ENCODE measurements around the gene C12orf43.

The C12orf43 gene

GRCh38 chr12:121026274-121027045 lies 10.2 kb upstream of the C12orf43 start:
- no peak for DNase-seq

- no peak for DNase-seq
Measured at GRCh38 chr12:121025442-121026226, 9.3 kb upstream of the C12orf43 start.

GRCh38 chr12:121023799-121024198 lies 7.5 kb upstream of the C12orf43 start:
- no peak for DNase-seq

DNA sequence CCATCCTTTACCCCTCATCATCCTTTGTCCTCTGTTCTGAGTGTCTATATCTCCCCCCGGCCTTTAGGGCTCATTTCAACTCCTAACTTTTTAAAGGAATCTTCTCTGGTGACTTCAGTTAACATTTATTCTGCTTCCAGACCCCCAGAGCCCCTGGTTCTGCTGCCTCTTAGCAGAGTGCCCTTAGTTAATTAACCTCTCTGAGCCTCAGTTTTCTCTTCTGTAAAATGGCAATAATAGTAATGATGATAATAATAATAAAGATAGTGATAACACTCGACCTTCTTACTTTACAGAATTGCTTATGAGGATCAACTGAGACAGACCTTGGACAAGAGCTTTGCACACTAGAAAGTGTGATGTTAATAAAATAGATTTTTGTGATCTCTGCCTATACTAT lies 6.4 kb upstream of the C12orf43 start:
- no peak for DNase-seq

- no peak for DNase-seq
Measured at GRCh38 chr12:121021754-121022153, 5.5 kb upstream of the C12orf43 start.

GRCh38 chr12:121018860-121019617 lies 2.8 kb upstream of the C12orf43 start:
- DNase-seq, result no peak

- no peak for DNase-seq
Measured at GRCh38 chr12:121017966-121018491, 1.7 kb upstream of the C12orf43 start.

DNA sequence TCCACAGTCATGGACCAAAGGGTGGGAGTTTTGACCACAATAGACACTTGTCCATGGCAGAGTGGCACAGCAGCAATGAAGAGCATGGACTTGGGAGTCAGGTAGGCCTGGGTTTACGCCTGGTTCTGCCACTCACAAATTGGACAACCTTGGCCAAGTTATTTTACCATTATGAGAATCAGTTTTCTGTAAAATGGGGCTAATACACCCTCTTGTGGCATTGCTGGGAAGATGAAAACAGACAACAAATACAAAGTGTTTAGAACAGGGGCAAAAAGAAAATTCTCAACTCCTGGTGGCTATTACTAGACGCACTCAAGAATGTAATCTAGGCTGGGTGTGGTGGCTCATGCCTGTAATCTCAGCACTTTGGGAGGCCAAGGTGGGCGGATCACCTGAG lies 2.6 kb downstream of the C12orf43 start:
- no peak for DNase-seq

DNA sequence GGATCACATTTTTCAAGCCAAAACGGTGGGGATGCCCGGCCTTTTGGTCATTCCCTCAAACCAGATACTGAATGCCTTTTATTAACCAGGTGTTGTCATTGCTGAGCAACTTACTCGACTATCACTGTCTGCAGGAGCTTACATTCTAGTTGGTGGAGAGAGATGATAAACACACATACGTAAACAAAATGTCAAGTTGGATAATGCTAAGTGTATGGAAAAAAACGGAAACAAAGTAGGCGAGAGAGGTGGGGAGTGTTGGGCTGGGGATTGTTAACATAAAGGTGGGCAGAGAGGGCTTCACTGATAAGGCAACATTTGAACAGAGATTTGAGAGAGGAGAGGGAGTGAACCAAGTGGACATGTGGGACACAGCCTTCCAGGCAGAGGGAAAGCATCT lies 4.5 kb downstream of the C12orf43 start:
- no peak for DNase-seq

DNA sequence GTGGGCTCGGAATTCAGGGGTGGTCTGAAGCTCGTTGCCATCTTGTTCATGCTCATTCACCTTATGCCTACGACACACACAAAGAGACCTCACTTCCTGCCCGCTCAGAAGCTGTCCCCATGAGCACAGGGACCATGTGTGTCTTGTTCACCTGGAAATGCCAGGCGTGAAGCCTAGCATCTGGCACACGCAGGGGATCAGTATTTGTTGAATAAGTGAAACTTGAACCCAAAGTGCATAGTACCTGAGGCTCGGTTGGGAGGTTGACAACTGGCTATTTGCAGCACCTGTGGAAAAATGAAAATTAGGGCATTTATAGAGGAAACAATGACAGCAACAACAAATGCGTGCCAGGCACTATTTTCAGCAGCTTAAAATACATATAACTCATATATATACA lies 5.4 kb downstream of the C12orf43 start:
- no peak for DNase-seq

DNA sequence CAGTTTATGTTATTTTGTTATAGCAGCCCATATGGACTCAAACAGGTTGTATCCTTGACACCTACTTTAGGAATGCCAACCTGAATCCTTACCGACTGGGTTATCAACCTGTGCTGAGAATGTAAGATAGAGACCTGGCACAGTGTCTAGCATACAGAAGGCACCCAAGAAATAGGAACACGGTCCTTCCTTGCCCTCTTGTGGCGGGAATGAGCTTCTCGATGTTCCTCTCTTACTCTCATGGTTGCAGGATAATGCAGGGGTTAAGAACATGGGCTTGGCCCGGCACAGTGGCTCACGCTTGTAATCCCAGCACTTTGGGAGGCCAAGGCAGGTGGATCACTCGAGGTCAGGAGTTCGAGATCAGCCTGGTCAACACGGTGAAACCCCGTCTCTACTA lies 6.5 kb downstream of the C12orf43 start:
- no peak for DNase-seq

DNA sequence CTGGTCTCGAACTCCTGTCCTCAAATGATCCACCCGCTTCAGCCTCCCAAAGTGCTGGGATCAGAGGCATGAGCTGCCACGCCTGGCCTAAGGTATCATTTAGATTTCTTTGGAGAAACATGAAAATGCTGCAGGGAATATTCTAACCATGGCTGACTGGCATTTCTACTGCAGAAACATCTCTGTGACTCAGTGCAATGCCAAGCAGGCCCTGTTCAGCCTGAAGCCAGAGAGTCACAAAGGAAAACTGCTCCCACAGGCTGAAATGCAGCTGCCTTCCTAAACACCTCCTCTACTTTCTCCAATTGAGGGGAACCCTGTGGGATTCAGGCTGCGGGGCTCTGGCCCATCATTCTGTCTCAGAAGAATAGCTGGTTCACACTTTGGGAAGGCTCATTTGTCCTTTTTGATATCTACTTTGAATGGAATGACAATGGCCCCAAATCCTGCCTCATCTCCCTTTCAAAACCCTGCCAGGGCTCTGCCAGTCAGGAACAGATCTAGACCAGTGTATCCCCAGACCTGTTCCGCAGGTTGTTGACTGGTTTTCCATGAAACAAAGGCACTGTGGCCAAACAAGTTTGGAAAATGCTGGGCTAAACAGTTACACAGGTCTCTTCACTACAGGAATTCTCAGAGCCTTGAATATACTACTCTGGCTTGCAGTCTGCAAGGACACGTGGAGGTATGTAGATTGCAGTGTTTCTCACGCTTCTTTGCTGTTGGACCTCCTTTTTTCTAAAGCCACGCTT lies 7.8 kb downstream of the C12orf43 start:
- no peak for DNase-seq

DNA sequence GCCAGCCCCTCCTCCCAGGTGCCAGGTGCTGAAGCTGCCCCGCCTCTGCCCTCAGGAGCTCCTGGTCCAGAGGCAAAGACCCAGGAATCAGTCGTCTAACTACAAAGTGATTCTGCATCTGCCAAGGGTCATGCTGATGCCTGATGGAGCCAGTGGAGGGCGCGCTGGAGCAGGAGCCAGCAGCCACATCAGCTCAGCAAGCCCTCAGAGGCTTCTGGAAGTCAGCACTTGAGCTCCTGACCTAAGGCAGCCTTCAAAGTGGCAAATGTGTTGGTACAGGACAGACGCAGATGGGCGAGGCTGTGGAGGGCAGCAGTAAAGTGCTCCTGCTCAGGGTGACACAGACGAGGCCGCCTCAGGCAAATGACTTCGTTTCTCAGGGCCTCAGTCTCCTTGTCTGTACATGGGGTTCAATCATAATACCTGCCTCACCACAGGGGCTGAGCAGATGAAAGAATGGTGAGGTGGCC lies 10.9 kb downstream of the C12orf43 start:
- peak; percentile 65 for DNase-seq

- DNase-seq, result no peak
Measured at GRCh38 chr12:121004253-121004815, 12.0 kb downstream of the C12orf43 start.

DNA sequence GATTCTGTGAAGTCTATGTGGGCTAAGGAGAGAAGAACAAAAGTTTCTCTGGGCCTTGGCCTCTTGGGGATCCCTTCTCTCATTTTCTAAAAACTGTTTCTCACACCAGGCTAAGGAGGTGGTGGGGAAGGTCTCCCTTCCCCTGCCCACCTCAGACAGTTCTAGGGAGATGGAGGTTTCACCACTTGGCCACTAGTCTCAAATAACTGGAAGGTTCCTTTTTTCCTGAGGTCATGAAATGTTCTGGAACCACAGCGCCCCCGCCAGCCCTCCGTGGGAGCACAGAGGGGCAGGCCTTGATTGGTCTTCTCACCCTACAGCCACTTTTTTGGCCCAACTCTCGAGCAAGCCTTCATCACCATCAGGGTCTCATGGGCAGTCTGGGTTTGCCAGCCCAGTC lies 12.6 kb downstream of the C12orf43 start:
- DNase-seq, result no peak

DNA sequence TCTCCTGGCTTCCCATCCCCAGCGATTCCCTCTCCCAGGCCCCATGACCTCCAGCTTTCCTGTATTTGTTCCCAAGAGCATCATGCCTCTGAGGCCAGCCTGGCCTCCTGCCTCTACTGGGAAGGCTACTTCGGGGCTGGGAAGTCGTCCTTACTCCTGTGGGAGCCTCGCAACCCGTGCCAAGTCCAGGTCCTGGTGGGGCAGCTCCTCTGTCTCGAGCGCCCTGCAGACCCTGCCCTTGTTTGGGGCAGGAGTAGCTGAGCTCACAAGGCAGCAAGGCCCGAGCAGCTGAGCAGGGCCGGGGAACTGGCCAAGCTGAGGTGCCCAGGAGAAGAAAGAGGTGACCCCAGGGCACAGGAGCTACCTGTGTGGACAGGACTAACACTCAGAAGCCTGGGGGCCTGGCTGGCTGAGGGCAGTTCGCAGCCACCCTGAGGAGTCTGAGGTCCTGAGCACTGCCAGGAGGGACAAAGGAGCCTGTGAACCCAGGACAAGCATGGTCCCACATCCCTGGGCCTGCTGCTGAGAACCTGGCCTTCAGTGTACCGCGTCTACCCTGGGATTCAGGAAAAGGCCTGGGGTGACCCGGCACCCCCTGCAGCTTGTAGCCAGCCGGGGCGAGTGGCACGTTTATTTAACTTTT lies 14.3 kb downstream of the C12orf43 start:
- no peak for DNase-seq

DNA sequence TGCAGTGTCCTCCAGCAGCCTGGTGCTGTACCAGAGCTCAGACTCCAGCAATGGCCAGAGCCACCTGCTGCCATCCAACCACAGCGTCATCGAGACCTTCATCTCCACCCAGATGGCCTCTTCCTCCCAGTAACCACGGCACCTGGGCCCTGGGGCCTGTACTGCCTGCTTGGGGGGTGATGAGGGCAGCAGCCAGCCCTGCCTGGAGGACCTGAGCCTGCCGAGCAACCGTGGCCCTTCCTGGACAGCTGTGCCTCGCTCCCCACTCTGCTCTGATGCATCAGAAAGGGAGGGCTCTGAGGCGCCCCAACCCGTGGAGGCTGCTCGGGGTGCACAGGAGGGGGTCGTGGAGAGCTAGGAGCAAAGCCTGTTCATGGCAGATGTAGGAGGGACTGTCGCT lies 15.2 kb downstream of the C12orf43 start:
- DNase-seq, result no peak

DNA sequence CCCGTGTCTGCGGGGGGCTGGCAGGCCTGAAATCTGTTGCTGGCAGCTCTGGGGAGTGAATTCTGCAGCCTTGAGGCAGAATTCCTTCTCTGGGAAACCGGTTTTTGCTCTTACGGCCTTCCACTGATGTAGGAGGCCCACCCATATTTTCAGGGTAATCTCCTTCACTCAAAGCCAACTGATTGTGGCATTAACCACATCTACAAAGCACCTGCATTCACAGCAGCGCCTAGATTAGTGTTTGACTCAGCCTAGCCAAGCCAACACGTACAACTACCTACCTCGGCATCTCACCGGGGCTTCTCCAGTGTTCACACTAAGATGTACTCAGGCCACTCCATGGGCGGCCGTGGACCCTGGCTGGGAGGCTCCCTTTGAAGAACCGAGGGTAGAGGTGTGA lies 15.8 kb downstream of the C12orf43 start:
- DNase-seq, result no peak

DNA sequence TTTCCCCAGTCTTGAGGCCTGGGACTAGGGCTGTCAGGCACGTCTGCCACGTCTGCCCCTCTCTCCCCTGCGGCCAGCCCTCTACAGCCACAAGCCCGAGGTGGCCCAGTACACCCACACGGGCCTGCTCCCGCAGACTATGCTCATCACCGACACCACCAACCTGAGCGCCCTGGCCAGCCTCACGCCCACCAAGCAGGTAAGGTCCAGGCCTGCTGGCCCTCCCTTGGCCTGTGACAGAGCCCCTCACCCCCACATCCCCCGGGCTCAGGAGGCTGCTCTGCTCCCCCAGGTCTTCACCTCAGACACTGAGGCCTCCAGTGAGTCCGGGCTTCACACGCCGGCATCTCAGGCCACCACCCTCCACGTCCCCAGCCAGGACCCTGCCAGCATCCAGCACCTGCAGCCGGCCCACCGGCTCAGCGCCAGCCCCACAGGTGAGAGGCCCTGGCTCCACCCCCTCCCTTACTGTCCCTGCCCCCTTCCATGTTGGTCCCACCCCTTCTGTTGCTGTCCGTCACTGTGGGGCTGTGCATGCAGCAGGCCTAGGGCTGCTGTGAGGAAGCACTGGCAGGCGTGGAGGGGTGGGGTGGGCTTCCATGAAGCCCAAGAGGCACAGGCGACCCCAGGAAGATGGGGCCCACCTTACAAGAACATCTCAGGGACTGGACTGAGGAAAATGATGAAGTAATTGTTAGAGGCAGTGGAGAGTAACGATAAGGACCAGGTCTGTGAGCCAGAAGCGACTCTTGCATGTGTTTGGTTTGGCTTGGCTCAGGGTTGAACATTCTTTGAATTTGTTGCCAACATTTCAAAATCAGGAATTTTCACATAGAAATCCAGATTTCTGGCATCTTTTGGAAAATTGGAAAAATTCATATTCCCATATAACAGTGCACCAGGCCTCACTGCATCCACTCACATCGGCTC lies 16.8 kb downstream of the C12orf43 start:
- DNase-seq, result no peak

DNA sequence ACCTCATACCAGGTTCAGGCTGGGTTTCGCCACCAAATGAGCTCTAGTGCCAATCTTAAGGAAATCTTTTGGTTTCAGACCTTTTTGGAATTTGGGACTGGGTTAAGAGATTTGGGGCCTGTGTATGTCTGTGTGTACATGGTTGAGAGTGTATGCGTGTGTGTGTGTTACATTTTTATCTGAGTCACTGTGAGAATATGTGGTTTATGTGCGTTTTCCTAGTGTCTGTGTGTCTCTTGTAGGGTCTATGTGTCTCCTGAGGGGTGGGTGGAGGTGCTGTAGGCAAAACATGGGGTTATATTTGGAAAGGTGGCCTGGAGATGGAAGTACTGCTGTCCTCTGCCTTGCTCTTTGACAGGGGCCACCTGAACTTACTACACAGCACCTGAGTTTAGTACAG lies 17.9 kb downstream of the C12orf43 start:
- DNase-seq, result no peak

- DNase-seq, result no peak
Measured at GRCh38 chr12:120997448-120997847, 18.8 kb downstream of the C12orf43 start.
